HL-60 (cell line): Measurements from ENCODE around the gene IFNLR1.

Experiments used
- DNase-seq, 2 experiments: peaks; one replicate each; pipeline ENCODE4 v3.0.0-alpha.2; 2010 to 2020; ENCODE audit warnings: low read depth in 1 of 2, low spot score in 1 of 2
- H3K27ac ChIP-seq: fragments of 250-450 bp; sonication (Bioruptor Pico); replicated peaks from 2 replicates; pipeline ENCODE4 v1.5.1; 2020; ENCODE audit warnings: mild to moderate bottlenecking, moderate library complexity
- H3K27me3 ChIP-seq: fragments of 250-450 bp; sonication (Bioruptor Pico); 2 replicates; pipeline ENCODE4 v1.5.1; 2021; ENCODE audit warnings: mild to moderate bottlenecking, moderate library complexity; ENCODE audit not compliant: insufficient read depth, poor library complexity, severe bottlenecking
- H3K4me3 ChIP-seq: replicated peaks from 2 replicates; pipeline ENCODE4 v1.5.1; 2011; ENCODE audit warnings: mild to moderate bottlenecking, control low read depth, low read length; ENCODE audit not compliant: insufficient read depth
- CTCF ChIP-seq: IDR thresholded peaks from one replicate; pipeline ENCODE4 v1.5.1; 2011; ENCODE audit warnings: low read length, control low read depth, inconsistent platforms; ENCODE audit not compliant: insufficient read depth
- GABPA ChIP-seq: IDR thresholded peaks from 2 replicates; pipeline ENCODE4 v1.6.1; 2012; ENCODE audit warnings: low read depth
- POLR2AphosphoS5 ChIP-seq: IDR thresholded peaks from 2 replicates; pipeline ENCODE4 v1.6.1; 2012; ENCODE audit warnings: low read depth
- REST ChIP-seq: IDR thresholded peaks from 2 replicates; pipeline ENCODE4 v1.6.1; 2012; ENCODE audit warnings: low read depth; ENCODE audit not compliant: insufficient replicate concordance
- SPI1 ChIP-seq: IDR thresholded peaks from 2 replicates; pipeline ENCODE4 v1.6.1; 2012; ENCODE audit warnings: low read depth, mild to moderate bottlenecking, borderline replicate concordance

The IFNLR1 gene

GRCh38 chr1:24156542-24157260, 30.4 kb downstream of the IFNLR1 start:
- H3K27me3 ChIP-seq: peaks cover 8% of the 10 kb centered on the region
- H3K27ac ChIP-seq: no peak overlapping the region
- DNase-seq: no peak
- TF ChIP-seq GABPA: no peak
- no peak for TF ChIP-seq SPI1
- no peak for TF ChIP-seq REST
- no peak for TF ChIP-seq CTCF
- TF ChIP-seq POLR2AphosphoS5: no peak
- no peak overlapping the region for H3K4me3 ChIP-seq

GRCh38 chr1:24155011-24155782, 31.9 kb downstream of the IFNLR1 start:
- H3K27me3 ChIP-seq: peaks cover 16% of the 10 kb centered on the region
- TF ChIP-seq SPI1 (no peak), GABPA (no peak), REST (no peak), POLR2AphosphoS5 (no peak), CTCF (no peak)
- no peak overlapping the region for H3K27ac ChIP-seq
- no peak overlapping the region for H3K4me3 ChIP-seq
- DNase-seq: no peak

- Histone ChIP-seq H3K27ac (no peak overlapping the region), H3K4me3 (no peak overlapping the region), H3K27me3 (peaks cover 23% of the 10 kb centered on the region)
- no peak for TF ChIP-seq POLR2AphosphoS5
- TF ChIP-seq CTCF: no peak
- no peak for TF ChIP-seq GABPA
- no peak for TF ChIP-seq SPI1
- no peak for TF ChIP-seq REST
- DNase-seq: no peak
These were observed 32.9 kb downstream of the IFNLR1 start for GRCh38 chr1:24154215-24154614.
